ENCODE measurements around the gene SDR39U1. TPM values are rescaled to one million over a fixed set of nuclear protein-coding genes. Genes with fewer than 3 reads are reported as not detected.
"Not testable (repeated sequence)": the region's sequence is repeated elsewhere in the genome, so short reads cannot be mapped to it uniquely, and the experiment has no call there.

SDR39U1 gene
- total RNA-seq, 4 donors from 2014 or later, result 28.4 to 35.9 (median 31.8) TPM

- DNase-seq (ENCODE audit: low spot score) (no peak), ATAC-seq (ENCODE audit: low FRiP score) (no peak)
- no peak for TF ChIP-seq CTCF (IDR thresholded peaks at IDR 0.05)
These were observed 16.8 kb upstream of the SDR39U1 start for GRCh38 chr14:24459331-24459730.

- TF ChIP-seq CTCF (IDR thresholded peaks at IDR 0.05), result no peak
- ATAC-seq (ENCODE audit: low FRiP score) (no peak), DNase-seq (ENCODE audit: low spot score) (no peak)
These were observed 16.2 kb upstream of the SDR39U1 start for GRCh38 chr14:24458736-24459135.

- ATAC-seq (ENCODE audit: low FRiP score) (no peak), DNase-seq (ENCODE audit: low spot score) (no peak)
- no peak for TF ChIP-seq CTCF (IDR thresholded peaks at IDR 0.05)
These were observed 14.4 kb upstream of the SDR39U1 start for GRCh38 chr14:24456980-24457379.

GRCh38 chr14:24450828-24451227, 8.3 kb upstream of the SDR39U1 start:
- not testable (repeated sequence) for DNase-seq (ENCODE audit: low spot score); ATAC-seq (ENCODE audit: low FRiP score)

GRCh38 chr14:24443053-24443665, 583 bp upstream of the SDR39U1 start:
- ATAC-seq (ENCODE audit: low FRiP score) (no peak), DNase-seq (ENCODE audit: low spot score) (no peak)
- no peak for TF ChIP-seq CTCF (IDR thresholded peaks at IDR 0.05)

GRCh38 chr14:24441904-24442239, 704 bp downstream of the SDR39U1 start:
- ATAC-seq (ENCODE audit: low FRiP score) (peak; percentile 34), DNase-seq (ENCODE audit: low spot score) (no peak)
- no peak for TF ChIP-seq CTCF (IDR thresholded peaks at IDR 0.05)

GRCh38 chr14:24441485-24441884, 1.1 kb downstream of the SDR39U1 start:
- no peak for TF ChIP-seq CTCF (IDR thresholded peaks at IDR 0.05)
- DNase-seq (ENCODE audit: low spot score), result no peak
- no peak for ATAC-seq (ENCODE audit: low FRiP score)

Measured in omental fat pad (tissue), 4 donors.